Measurements from ENCODE around the gene WDR11.
A peak's percentile ranks its signal among the peaks of the same experiment; 100 is the strongest.
"Not testable (repeated sequence)": the region's sequence is repeated elsewhere in the genome, so short reads cannot be mapped to it uniquely, and the experiment has no call there.

WDR11 gene

DNA sequence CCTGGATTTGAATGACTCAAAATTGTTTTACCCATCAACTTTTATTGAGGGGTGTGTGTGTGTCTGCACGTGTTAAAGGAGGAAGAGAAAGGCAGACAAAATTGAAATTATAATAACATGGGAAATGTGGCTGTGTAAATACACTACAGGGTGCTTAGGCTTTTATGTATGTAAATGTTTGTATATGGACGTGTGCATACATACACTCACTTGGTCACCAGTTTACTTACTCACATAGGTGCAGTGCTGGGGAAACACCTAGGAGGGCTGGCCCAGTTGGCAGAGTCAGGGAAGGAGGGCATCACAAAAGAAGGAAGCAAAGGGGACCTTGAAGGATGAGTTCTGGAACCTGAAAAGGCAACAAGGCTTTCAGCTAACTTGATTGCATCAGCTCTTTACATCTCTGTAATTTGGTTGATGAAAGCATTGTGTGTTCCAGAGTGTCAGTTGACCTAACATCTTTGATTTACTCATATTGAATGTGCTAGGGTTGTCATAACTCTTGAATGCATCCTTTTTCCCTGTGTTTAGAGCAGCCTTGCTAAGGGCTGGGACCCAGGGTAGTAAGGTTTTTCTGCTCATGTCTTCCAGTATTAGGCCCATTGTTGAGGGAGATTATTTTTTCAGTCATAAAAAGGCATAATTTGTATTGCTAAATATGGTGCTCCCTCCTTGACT is 10.2 kb downstream of the WDR11 start:
- no peak for DNase-seq (ENCODE audit: low spot score)

DNA sequence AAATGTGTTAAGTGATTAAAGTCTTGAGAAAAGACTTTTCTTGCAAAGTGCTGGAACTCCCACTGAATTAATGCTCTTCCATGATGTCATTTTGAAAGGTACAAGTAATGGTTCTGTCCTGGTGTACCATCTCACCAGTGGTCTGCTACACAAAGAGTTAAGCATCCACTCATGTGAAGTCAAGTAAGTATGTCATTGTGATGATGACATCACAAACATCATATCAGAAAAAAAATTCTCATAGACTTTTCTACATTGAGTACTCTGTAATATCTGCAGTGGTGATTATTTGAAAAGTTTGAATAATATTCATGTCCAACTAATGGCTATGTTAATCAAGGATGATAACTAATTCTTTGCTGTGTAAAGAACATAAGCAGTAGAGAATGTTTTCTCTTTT is 22.6 kb downstream of the WDR11 start:
- no peak for DNase-seq (ENCODE audit: low spot score)

DNA sequence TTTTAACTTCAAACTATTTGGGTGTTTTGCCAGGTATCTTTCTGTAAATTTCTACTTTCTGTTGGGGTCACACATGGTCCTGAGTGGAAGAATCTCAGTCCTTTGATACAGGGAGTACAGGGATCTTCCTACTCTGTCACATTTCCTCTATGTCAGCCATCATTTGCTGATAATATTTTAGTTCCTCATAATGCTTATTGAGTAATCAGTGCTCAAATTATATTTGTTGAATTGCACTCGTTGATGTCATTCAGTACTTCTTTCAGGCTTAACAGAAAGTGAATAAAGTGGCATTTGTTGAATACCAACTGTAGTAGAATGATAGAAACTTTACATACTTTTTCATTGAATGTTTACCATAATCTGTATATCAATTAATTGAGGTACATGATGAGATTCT is 31.9 kb downstream of the WDR11 start:
- no peak for DNase-seq (ENCODE audit: low spot score)

DNA sequence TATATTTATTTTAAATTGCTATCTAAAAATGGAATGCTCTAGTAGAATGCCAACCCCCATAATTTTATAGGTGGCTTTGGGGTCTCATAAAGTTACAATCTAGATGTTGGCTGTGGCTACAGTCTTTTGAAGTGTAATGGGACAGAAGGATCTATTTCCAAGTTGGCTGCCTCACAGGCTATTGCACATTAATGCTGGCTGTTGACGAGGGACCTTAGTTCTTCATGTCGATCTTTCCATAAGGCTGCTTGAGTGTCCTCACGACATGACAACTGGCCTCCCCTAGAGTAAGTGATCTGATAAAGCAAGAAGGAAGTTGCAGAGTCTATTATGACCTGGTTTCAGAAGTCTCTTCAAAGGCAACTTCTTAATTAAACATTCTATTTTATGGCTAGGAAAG is 36.3 kb downstream of the WDR11 start:
- no peak for DNase-seq (ENCODE audit: low spot score)

DNA sequence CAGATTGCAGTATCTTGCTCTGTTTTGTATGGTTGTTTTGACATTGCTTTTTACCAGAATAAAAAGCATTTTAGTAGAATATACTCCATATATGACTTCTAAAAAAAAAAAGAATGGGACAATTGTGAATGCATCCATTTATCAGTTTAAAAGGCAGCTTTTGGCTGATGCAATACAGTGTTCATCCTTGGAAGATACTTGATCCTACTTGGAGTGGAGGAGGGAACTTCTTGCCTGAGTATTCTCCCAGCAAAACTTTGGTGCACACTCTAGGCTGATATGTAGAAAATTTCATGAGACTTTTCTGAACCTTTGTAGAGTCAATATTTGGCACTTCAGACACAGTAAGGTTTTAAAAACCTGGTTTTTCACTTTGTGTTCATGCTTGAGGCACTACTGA is 40.2 kb downstream of the WDR11 start:
- no peak for DNase-seq (ENCODE audit: low spot score)

DNA sequence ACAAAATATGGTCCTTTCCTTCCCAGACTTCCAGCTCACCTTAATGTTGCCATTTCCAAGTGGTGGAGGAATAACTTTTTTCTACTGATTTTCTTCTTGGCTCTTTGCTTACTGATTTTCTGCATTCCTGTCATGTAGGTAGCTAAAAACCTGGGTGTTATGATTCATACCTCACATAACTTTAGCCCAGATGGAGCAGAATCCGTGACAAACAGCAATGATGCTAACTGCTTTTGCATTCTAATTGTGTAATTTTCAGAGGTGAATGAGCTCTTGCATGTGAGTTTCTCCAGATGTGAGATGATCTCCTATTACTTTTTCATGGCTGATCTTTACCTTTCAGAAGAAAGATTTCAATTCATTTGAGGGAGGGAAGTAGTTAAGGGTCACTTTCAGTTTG is 43.4 kb downstream of the WDR11 start:
- DNase-seq (ENCODE audit: low spot score) = no peak

DNA sequence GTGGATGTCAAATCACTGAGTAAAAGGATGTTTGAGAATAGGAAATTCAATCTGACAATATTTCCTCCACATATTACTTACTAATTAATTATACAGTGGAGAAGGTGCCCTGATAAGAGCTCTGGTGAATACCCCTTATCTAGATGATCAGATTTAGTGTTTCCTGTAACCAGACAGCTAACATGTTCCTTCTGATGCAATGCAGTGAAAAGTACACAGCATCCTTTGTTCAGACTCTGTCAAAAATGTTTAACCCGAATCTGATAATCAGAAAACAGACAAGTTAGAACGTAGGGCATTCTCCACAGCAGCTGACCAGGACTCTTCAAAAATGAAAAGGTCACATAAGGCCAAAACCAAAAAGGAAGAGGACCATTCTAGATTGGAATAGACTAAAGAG is 46.2 kb downstream of the WDR11 start:
- DNase-seq (ENCODE audit: low spot score) = no peak

DNA sequence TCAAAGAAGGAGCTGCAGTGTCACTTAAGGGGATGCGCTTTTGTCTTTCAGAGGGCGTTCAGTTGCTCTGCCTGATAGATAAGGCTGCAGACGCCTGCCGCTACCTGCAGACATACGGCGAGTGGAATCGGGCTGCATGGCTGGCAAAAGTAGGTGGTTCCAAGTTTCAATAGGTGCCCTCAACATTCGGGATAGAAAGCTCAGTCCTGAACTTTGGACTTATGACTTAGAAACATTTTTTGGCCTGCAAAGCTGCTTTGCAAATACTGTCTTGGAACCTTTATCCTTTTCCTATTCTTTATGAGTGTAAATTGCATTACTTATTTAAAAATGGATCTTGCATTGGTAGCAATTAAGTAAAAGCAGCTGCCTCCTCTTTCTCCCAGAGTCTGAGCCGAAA is 54.1 kb downstream of the WDR11 start:
- no peak for DNase-seq (ENCODE audit: low spot score)

DNA sequence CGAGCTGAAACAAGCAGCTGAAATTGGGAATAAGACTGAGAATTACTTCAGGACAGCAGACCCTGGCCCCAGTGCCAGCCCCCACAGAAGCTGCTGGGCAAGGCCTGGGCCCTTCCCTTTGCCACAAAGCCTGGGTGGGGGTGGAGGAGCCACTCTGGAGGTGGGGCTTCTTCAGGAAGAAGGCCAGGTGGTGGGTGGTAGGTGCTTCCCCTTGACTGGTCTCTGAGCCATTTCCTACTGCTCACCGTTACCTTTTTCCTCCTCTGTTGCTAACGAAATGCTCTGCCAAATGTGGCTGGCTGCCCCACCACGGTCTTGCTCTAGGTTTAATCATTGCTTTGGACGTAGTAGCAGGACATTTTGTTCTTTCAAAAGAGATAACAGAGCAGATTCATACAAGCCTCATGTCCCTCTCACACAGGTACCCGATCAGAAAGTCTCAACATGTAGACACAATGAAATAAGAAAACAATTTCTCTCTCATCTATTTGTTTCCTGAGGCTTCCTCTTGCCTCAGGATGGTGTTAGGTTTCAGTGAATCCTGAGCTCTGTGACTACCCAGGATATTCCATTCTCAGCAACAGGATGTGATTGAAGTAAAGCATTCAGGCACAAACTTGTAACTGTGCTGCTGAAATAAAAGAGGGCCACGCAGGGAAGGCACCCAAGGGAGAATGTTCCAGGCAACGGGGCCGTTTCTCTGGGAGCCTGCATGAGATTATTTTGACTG is 66.5 kb downstream of the WDR11 start:
- no peak for DNase-seq (ENCODE audit: low spot score)

DNA sequence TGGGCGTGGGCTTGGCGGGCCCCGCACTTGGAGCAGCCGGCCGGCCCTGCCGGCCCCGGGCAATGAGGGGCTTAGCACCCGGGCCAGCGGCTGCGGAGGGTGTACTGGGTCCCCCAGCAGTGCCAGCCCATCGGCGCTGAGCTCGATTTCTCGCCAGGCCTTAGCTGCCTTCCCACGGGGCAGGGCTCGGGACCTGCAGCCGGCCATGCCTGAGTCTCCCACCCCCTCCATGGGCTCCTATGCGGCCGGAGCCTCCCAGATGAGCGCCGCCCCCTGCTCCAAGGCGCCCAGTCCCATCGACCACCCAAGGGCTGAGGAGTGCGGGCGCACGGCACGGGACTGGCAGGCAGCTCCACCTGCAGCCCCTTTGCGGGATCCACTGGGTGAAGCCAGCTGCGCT is 72.7 kb downstream of the WDR11 start:
- DNase-seq (ENCODE audit: low spot score) = not testable (repeated sequence)

DNA sequence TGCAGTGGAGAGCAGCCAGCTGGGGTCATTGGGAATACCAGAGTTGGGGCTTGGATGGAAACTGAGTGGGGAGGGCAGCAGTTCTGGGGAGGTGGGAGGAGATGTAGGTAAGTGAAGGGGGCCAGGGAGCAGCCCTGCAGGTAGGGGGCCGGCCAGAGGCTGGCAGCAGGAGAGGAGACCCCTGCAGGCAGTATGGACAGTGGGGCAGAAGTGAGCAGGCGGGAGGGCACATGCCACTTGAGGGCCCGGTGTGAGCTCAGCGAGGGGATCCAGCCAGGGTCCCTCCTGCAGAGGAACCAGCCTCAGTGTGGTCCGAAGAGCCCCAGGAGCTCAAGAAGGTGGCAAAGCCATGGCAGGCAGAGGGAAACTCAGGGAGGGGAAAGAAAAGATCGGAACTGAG is 75.4 kb downstream of the WDR11 start:
- DNase-seq (ENCODE audit: low spot score) = no peak

DNA sequence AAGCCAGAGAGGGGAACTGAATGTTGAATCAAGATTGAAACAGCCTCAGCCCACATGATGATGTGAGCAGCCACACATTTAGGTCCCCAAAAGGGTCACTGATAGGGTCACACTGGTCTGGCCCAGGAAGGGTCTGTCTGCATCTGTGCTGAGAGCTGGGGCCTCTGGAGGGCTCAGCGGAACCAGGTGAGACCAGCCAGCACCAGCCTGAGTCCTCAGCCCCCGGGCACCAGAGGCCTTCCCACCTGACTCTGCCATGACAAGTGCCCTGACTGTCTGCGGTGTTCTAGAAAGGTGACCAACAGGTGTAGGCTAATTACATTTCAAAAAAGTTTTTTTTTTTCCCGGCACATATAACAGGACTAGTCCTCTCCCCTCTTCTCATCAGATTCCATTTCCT is 76.2 kb downstream of the WDR11 start:
- DNase-seq (ENCODE audit: low spot score) = no peak

DNA sequence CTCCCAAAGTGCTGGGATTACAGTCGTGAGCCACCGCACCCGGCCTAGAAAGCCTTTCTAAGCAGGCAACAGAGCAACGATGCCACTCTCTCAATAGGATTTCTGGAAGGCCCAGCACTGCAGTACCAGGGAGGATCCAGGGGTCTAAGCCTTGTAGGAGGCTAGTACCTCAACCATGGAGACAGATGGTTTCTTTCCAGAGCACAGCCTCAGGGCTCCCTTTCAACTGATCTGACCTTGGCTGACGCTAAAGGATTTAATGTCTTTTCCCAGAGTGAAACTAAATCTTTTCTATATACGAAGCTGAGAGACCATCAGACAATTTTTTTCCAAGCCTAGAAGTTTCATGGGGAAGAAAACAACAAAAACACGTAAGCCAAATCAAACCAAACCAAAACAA is 78.0 kb downstream of the WDR11 start:
- DNase-seq (ENCODE audit: low spot score) = no peak

DNA sequence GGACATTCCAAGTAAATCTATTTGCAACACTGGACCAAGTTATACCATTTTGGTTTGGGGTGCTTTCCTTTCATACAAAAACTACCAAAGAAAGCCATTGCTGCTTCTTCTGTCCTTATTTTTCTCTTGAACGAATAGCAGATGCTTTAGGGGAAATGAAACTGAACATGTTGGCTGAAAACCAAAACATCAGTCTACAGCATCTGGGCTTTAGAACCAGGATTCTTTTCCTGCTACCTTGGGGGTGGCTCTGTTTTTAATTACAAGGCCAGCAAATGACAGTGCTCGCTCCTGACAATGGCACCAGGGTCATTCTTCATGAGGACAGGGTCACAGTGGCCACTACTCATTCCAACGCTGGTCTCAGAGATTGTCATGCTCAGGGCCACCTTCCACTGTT is 80.3 kb downstream of the WDR11 start:
- no peak for DNase-seq (ENCODE audit: low spot score)

DNA sequence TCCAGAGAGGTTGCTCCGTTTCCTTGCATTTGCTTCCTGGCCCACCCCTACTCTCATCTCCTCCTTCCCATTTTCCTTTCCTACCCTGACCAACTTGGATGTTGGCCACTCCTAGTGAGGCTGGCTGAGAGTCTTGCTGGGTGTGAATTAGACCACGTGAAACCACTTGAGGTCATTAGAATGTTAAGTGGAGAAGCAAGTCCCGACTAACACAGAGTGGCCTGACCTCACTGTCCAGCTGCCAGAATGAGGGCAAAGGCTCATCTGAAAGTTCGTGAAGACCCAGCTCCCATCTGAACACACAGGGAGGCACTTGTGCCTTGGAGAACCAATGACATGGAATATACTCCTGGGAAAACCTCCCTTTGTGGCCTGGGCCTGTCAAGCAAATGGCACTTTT is 80.8 kb downstream of the WDR11 start:
- no peak for DNase-seq (ENCODE audit: low spot score)

DNA sequence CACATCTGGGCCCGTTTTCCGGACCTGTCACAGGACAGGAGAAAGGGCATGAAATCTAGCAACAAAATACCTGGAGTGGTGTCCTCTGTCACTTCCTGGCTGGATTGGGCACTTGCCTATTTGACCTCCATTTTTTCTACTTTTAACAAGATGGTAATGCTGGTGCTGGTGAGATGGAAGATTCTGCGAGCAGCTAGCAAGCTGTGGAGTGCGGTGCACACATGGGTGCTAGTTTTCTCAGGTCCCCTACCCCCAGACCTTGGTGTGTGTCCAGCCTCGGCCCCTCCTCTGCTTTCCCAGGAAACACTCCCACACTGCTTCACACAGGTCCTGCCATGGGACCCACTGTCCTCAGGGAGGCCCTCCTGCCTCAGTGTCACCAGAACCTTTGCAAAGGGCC is 87.7 kb downstream of the WDR11 start:
- DNase-seq (ENCODE audit: low spot score) = no peak

DNA sequence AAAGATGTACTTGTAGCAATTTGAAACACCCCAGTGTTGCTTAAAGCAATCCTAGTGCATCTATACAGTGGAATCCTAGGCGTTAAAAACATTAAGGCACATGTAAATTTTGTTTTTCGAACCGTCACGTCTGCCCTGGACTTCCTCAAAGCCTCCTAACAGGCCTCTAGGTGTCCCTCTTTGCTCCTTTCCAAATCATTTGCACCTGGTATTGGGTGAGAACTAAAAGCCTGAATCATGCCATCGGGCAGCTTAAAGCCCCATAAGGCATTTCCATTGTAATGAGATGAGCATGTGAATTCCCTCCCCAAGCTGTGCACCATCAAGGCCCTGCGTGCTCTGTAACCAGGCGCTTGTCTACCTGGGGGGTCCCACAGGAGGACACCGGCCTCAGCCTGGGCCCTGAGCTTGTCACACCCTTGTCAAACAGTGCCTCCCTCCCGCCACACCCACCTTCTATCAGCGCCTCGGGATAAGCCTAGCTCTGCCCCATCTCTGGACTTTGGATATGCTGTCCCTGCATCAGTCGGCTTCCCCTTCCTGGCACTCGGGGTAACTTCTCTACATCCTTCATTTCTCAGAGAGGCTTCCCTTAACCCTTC is 89.2 kb downstream of the WDR11 start:
- no peak for DNase-seq (ENCODE audit: low spot score)

DNA sequence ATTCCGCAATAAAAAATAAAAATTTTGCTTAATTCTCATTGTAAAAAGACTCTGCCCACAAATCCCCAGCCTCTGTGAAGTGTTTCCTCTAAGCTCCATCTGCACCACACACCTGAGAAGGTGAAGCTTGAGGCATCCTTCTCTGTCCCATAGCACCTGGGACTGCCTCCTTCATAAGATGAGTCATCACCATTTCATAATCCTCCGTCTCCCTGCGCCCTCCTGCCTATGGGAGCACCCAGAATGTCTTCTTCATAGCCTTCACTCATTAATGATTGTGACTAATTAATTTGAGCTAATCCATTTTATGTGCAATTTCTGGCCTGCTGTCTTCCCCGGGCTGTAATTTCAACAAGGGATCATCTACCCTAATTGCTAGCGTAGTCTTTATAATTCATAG is 90.3 kb downstream of the WDR11 start:
- DNase-seq (ENCODE audit: low spot score) = no peak

DNA sequence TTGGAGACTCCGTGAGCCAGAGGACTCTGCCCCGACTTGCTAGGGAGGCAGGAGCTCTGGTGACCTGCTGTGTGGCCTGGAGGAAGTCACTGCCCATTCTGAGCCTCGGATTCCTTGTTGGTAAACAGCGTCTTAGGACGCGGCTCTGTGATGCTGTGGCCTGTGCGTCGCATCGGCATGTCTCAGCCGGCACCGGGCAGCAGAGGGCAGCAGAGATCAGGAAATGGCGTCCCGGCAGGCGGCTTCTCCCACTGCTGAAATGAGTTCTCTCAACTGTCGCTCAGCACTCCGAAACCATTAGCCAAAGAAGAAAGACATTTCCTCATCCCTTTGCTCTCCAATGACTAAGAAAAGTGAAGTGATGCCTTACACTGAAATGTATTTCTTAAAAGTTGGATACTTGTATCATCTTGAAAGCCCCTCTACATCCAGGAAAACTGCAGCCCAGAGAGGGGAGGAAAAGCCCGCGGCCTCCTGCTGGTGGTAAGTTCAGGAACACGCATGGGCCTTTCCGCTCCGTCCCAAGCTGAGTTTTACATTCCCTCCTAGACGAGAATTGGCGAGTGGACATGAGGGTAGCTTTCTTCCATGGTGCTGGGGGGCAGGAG is 91.7 kb downstream of the WDR11 start:
- peak; percentile 77 for DNase-seq (ENCODE audit: low spot score)

DNA sequence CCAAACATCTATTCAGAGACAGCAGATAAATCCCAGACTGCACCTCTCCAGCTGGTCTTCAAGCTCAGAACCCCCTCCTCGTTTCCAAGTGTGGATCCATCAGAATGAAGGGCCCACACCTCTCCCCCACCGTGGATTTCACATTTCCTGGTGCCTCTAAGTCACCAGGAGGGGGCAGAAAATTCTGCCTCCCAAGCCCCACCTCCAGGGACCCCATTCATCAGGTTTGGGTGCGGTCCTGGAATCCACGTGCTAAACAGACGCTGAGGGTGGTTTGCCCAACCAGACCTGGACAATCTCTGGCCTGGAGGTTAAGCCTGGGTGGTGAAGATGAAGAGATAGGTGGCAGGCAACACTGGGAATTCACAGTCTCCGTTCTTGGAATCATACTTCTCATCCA is 92.4 kb downstream of the WDR11 start:
- DNase-seq (ENCODE audit: low spot score) = no peak

DNA sequence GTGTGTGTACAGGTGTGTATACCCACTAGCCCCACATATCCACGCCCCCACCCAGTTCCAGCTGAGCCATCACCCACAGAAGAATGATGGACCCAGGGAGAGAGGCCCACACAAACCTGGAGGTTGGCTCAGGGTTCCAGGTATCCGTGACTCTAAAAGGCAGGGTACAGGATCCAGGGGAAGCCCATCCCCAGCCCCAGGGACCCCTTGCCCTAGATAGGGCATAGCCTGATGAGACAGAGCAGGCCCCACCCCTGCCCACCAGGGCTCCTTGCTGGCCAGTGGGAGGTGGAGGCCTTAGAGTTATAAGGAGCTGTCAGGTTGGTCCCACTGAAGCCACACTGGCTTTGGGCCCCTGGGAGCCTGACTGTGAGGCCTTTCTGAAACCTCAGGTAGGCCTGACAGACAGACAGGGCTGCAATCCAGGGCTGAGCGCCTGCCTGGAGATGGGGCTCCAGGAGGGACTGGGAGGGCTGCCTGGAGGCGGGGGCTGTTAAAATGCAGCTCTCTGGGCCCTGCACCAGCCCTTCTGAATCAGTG is 93.5 kb downstream of the WDR11 start:
- no peak for DNase-seq (ENCODE audit: low spot score)

DNA sequence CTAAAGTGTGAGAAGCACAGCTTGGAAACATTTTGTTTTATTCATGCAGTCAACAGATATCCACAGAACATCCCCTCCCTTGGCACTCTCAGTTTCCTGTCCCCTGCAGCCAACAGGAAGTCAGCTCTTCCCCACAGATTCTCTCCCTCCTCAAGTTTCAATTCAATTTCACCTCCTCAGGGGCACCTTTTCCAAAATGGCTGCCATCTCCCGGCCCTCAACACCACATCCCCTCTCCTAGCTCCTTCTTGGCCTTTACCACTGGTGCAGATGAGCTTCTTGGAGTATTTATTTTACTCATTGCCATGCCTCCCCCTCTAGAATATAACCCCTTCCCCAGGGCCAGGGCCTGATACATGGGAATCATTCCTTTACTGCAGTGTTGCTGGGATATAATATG is 94.0 kb downstream of the WDR11 start:
- no peak for DNase-seq (ENCODE audit: low spot score)

DNA sequence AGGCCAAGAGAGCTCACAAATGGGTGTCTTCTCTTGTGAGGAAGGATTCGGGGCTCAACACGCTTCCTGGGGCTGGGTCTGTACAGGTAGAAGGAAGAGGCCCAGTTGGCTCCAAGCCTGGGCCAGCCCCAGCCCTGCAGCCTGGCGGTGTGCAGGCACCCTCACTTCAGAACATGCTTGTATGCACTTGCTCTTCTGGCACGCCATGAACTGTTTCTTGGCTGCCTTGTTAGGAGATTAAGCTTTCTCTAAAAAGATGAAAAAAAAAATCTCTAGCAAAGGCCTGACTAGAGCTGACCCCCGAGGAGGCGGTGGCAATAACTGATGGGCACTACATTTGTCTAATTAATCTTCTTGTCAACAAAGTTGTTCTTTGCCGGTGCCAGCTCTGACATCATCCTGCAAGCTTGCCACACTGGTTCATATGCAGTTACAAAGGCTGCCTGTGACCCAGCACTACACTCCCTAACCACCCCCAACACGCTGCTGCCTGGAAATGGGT is 94.7 kb downstream of the WDR11 start:
- no peak for DNase-seq (ENCODE audit: low spot score)

Data from RKO (cell line).